ENCODE measurements around the gene SLC5A8.
"Not testable (repeated sequence)": the region's sequence is repeated elsewhere in the genome, so short reads cannot be mapped to it uniquely, and the experiment has no call there.

The SLC5A8 gene

DNA sequence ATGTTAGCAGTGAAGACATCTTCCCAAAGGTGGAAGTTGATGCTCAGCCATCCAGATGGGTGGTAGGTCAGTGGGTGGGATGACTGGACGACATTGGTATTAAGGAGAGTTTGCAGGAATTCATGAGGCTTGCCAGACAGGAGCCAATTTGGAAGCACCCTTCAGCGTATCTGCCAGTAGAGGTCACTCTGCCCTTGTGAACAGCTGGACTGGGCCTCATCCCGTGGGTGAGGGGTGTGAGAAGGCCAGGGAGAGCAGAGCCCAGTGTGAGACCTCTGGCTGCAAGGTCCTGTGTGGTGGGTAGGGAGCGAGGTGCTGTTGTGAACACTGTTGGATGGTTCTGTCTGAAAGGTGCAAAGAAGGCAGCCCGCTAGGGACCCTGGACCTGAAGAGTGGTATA lies 37.7 kb downstream of the SLC5A8 start:
- no peak for DNase-seq (ENCODE audit: low read depth, low spot score)

DNA sequence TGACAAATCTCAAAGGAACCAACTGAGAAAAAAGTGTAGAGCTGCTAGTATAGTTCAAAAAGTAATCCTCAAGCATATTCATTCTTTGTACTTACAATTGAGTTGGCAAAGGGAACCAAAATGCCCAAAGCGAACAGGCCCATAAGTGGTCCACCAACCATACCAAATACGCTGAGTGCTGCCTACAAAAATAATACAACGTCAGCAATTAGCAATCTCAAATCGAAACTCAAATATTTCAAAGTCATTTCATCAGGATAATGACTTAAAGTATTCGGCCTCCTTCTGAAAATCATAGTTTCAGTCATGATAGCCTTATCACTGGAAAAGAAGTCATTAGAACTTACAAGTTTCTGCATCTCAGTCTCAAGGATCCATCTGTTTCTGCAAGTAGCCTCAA lies 42.0 kb downstream of the SLC5A8 start:
- DNase-seq (ENCODE audit: low read depth, low spot score) = no peak

DNA sequence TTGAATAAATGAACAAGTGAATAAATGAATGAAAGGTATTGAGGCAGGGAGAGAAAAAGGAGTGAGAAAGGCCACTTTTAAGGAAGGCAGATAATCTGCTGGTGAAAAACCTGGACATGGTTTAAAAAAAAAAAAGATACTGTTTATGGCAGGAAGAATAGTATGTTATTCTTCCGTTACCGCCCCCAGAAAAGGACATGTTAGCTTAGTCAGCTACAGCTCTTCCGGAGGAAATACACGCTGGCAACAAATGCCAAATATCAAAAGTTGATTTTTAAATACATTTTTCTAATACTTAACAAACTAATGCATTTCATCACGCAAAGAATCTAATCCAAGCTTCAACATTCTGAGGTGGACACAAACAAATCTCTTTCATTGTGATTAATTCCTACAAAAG lies 43.2 kb downstream of the SLC5A8 start:
- no peak for DNase-seq (ENCODE audit: low read depth, low spot score)

DNA sequence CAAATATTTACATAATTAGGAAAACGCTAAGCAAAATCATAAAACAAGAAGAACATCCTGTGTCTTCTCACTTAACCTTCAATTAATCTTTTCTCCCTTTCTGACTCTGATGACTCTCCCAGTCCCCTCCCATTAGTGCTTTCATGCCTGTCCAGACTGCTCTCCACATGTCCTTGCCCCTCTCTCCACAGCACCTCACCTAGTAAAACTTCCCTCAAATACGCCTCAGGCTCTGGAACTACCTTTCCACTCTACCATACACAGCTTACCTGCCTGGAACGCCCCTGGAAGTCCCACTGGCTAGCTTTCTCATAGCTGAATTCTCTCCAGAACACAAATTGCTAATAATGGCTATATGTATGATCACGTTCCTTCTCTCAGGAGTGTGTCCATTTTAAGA lies 44.7 kb downstream of the SLC5A8 start:
- DNase-seq (ENCODE audit: low read depth, low spot score) = no peak

DNA sequence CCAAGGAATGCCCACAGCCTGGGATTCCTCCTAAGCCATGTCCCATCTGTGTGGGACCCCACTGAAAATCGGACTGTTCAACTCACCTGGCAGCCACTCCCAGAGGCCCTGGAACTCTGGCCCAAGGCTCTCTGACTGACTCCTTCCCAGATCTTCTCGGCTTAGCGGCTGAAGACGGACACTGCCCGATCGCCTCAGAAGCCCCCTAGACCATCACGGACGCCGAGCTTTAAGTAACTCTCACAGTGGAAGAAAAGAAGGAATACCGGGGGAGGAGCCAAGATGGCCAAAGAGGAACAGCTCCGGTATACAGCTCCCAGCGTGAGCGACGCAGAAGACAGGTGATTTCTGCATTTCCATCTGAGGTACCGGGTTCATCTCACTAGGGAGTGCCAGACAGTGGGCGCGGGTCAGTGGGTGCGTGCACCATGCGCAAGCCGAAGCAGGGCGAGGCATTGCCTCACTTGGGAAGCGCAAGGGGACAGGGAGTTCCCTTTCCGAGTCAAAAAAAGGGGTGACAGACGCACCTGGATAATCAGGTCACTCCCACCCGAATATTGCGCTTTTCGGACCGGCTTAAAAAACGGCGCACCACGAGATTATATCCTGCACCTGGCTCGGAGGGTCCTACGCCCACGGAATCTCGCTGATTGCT lies 64.1 kb downstream of the SLC5A8 start:
- not testable (repeated sequence) for DNase-seq (ENCODE audit: low read depth, low spot score)

DNA sequence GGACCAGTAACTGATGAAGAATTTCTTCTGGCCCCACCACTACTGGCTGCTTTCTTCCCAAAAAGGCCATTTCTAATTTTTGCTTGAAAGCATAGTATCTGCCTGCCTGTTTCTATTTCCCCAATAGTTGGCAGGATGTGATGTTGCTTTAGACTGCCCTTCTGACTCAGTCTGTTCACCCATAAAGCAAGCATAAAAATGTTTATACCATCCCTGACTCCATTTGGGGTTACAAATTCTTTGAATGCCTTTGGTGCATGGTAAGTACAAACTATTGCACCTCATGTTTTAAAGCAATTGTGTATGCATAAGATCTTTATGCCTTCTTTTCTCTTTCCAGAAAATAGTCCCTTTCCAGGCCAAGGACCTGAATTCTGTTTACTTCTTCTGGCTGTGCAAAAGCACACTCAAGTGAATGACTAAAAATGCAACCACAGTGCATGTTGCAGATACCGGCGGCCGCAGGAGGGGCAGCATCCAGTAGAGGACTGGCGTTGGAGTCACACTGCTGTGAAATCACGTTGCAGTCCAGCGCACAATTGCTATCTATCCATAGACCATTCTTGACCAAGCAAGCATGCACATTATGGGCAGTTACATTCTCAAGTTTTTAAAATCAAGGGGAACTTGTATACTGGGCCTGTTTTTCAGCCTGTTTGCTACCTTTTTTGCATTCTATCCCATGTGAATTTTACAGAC lies 82.4 kb downstream of the SLC5A8 start:
- DNase-seq (ENCODE audit: low read depth, low spot score) = no peak

DNA sequence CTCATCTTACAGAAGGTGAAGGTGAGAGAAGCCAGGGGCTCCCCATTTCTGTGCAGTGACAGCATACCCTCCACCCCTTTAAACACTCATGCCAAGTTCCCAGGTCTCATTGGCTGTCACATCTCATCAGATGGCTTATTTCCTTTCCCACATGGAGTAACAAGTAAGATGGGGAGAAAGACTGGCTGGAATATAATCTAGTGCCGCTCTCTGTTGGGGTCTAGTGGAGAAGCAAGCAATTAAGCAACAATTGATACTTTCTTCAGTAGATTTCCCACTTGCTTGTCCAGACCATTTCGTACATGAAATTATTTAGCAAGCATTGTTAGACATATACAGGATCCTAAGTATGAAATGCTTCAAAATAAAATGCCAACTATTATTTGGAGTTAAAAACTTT lies 92.2 kb downstream of the SLC5A8 start:
- DNase-seq (ENCODE audit: low read depth, low spot score) = no peak

DNA sequence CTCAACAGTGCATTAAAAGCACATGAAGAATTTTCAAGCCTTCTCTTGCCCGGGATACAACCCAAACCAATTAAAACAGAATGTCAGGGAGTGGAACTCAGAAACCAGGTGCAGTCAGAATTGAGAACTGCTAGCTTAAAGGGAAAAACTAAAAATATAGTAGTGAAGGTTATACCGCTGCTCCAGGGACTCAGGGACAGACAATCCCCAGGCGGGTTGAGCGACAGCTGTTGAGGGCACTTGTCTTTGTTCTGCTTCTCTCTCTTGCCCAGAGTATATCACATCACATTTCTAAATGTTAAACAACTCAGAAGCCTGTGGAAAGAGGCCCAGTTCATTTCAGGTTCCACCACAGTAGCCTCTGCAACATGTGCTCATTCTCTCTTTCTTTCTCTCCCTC lies 93.1 kb downstream of the SLC5A8 start:
- DNase-seq (ENCODE audit: low read depth, low spot score) = no peak

DNA sequence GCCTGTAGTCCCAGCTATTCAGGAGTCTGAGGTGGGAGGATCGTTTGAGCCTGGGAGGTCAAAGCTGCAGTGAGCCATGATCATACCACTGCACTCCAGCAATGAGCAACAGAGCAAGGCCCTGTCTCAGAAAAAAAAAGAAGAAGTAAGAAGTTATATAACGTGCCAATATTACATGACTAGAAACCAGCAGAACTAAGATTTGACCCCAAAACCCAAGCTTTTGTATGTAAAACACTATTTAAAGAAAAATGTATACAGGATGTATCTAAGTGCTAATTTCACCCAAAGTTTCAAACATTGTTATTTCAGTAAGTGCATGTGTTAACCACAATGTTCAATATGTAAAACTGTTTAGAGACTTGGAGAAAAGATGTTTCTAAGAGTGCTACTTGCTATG lies 94.7 kb downstream of the SLC5A8 start:
- no peak for DNase-seq (ENCODE audit: low read depth, low spot score)

DNA sequence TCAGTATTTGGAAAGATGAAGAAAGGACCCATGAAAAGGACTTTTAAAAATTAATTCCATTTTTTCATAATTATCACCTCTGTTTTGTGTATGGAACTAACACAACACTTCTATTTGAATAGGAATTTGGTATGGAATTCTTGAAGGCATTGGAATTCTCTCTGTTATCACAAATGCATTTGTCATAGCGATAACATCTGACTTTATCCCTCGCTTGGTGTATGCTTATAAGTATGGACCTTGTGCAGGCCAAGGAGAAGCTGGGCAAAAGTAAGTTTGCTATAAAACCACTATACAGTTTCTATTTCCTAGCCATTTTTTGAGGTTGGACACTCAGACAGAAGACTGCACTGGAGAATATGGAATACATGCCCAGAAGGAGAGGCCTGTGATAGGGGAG lies 98.6 kb downstream of the SLC5A8 start:
- DNase-seq (ENCODE audit: low read depth, low spot score) = no peak

DNA sequence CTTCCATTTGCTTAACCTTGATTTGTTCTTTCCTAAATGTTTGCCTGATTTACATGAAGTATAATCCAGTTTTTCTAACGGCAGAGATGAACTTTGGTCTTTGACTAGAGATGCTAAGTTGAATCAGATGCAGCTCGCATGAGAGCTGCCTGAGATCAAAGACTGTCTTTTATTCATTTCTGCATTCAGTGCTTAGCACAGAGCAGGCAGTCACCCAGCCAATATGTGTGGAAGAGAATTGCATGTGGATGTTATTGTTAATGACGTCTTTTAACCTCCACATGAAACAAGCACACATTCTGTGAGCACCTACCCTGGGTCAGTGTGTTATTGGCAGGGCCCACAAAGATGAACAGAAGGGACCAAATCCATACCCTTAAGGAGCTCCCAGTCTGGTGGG lies 99.2 kb downstream of the SLC5A8 start:
- DNase-seq (ENCODE audit: low read depth, low spot score) = no peak

DNA sequence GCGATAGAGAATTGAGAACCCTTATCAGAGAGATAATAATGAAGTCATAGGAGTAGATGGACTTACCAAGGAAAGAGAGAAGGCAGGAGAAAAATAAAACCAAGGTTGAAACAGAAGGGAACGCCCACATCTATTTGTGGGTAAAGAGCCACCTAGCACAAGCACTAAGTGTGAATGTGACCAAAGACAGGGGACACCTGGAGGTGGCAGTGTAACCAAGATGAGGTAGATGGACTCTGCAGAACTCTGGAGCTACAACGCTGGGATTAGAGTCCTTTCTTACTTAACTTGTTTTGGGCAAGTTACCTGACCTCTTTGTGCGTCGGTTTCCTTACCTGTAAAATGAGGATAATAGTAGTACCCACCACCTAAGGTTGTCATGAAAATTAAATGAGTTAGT lies 101.9 kb downstream of the SLC5A8 start:
- DNase-seq (ENCODE audit: low read depth, low spot score) = no peak

DNA sequence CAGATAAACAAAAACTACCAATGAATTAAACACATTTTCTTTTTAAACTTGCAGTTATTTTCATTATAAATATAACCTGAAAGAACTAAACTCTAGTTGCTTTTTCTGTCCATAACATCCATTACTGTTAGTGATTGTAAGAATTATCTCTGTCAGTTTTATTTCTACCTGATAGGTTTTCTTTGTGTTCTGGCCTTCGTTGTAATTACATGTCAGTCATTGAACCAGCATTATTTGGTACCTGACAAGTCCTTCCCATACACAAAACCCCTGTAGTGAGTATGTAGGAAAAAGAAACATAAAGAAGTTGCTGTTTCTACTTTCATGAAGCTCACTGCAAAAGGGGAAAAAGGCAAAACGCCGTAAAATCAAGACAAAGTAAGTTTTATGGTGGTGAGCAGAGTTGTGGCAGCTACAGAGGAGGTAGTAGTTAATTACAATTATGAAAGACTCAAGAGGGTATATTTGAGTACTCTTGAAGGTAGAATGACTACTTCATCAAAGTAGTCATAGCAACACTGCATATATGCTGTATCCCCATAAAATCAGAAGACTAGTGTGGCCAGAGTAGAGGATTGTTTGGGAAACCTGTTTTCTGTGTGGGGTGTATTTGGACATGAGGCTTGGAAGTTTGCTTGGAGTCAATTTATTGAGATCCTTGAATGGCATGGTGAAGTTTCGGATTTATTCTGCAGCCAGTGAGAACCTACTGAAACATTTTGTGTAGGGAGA lies 102.8 kb downstream of the SLC5A8 start:
- DNase-seq (ENCODE audit: low read depth, low spot score) = no peak
